Measurements from ENCODE around the gene NDUFS6.
"Not testable (repeated sequence)": the region's sequence is repeated elsewhere in the genome, so short reads cannot be mapped to it uniquely, and the experiment has no call there.

The NDUFS6 gene

GRCh38 chr5:1815071-1815786 is 14.0 kb downstream of the NDUFS6 start:
- POLR2A ChIA-PET = no interaction called here
- CTCF ChIA-PET = interaction anchor here (1.2 kb wide), 1 partner anchor 13 kb away, joined by 3 read pairs; no protein-coding TSS in a partner anchor

GRCh38 chr5:1815881-1816292 is 14.7 kb downstream of the NDUFS6 start:
- ChIA-PET POLR2A (no interaction called here), CTCF (interaction anchor here (1.2 kb wide), 1 partner anchor 13 kb away, joined by 3 read pairs; no protein-coding TSS in a partner anchor)
- TF ChIP-seq, protein P1, sequence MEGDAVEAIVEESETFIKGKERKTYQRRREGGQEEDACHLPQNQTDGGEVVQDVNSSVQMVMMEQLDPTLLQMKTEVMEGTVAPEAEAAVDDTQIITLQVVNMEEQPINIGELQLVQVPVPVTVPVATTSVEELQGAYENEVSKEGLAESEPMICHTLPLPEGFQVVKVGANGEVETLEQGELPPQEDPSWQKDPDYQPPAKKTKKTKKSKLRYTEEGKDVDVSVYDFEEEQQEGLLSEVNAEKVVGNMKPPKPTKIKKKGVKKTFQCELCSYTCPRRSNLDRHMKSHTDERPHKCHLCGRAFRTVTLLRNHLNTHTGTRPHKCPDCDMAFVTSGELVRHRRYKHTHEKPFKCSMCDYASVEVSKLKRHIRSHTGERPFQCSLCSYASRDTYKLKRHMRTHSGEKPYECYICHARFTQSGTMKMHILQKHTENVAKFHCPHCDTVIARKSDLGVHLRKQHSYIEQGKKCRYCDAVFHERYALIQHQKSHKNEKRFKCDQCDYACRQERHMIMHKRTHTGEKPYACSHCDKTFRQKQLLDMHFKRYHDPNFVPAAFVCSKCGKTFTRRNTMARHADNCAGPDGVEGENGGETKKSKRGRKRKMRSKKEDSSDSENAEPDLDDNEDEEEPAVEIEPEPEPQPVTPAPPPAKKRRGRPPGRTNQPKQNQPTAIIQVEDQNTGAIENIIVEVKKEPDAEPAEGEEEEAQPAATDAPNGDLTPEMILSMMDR (IDR thresholded peaks at IDR 0.05; ENCODE audit: insufficient read depth, low read length, missing control alignments) = no peak
- no peak for DNase-seq (ENCODE audit: low read depth, low spot score)
- no peak overlapping the region for H3K4me3 ChIP-seq (ENCODE audit: low read depth, low read length)

More at GRCh38 chr5:1815071-1815786, 14.0 kb downstream of the NDUFS6 start:
- no peak for DNase-seq (ENCODE audit: low read depth, low spot score)
- TF ChIP-seq, protein P1 (IDR thresholded peaks at IDR 0.05; ENCODE audit: insufficient read depth, low read length, missing control alignments) = no peak
- no peak overlapping the region for H3K4me3 ChIP-seq (ENCODE audit: low read depth, low read length)

GRCh38 chr5:1816495-1817089 is 15.4 kb downstream of the NDUFS6 start:
- POLR2A ChIA-PET; H3K4me3 ChIP-seq (ENCODE audit: low read depth, low read length); CTCF ChIA-PET; DNase-seq (ENCODE audit: low read depth, low spot score): not testable (repeated sequence)

GRCh38 chr5:1817261-1818043 is 16.2 kb downstream of the NDUFS6 start:
- POLR2A ChIA-PET = no interaction called here
- DNase-seq (ENCODE audit: low read depth, low spot score) = no peak
- TF ChIP-seq, protein P1 (IDR thresholded peaks at IDR 0.05; ENCODE audit: insufficient read depth, low read length, missing control alignments) = no peak
- CTCF ChIA-PET = no interaction called here
- H3K4me3 ChIP-seq (ENCODE audit: low read depth, low read length) = no peak overlapping the region

DNA sequence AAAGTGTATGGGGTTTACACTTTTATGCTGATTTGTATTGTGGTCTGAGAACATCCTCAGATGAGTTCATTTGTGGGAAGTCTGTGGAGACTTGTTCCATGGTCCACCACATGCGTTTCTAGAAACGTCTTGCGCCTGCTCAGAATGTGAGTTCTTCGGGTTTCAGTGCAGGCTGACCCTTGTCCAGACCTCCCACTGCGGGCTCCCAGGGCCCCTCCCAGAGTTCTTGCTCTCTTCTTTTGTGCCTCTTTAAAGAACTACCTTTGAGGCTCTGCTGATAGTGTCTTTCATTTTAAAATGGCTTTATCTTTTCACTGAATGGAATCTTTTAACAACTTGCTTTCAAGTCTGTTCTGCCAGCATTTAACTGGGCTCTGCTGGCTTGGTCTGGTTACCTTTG is 17.6 kb downstream of the NDUFS6 start:
- ChIA-PET POLR2A (no interaction called here), CTCF (no interaction called here)
- H3K4me3 ChIP-seq (ENCODE audit: low read depth, low read length) = no peak overlapping the region
- DNase-seq (ENCODE audit: low read depth, low spot score) = no peak
- TF ChIP-seq, protein P1 (IDR thresholded peaks at IDR 0.05; ENCODE audit: insufficient read depth, low read length, missing control alignments) = no peak

- TF ChIP-seq, protein P1 (IDR thresholded peaks at IDR 0.05; ENCODE audit: insufficient read depth, low read length, missing control alignments) = no peak
- no peak overlapping the region for H3K4me3 ChIP-seq (ENCODE audit: low read depth, low read length)
- ChIA-PET POLR2A (no interaction called here), CTCF (interaction anchor here (1.1 kb wide), 1 partner anchor 55 kb away, joined by 3 read pairs; no protein-coding TSS in a partner anchor)
- DNase-seq (ENCODE audit: low read depth, low spot score) = no peak
Observed at GRCh38 chr5:1819458-1819857, 18.3 kb downstream of the NDUFS6 start.
